ENCODE measurements around the gene CDCA7L.

DNA sequence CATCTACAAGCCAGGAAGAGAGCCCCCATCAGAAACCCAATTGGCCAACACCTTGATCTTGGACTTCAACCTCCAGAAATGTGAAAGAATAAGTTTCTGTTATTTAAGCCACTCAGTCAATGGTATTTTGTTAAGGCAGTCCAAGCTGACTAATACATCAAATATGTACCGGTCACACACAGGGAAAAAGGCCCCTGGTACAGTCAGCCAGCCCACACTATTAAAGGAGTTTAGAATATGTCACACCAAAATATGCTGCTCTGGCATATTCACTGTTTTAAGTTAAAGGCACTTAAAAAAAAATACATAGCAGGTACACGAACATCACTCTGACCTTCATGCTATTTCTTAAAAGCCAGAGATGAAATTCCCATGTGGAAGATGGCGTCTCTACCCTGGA lies 15.2 kb upstream of the CDCA7L start:
- TF ChIP-seq, protein P1, sequence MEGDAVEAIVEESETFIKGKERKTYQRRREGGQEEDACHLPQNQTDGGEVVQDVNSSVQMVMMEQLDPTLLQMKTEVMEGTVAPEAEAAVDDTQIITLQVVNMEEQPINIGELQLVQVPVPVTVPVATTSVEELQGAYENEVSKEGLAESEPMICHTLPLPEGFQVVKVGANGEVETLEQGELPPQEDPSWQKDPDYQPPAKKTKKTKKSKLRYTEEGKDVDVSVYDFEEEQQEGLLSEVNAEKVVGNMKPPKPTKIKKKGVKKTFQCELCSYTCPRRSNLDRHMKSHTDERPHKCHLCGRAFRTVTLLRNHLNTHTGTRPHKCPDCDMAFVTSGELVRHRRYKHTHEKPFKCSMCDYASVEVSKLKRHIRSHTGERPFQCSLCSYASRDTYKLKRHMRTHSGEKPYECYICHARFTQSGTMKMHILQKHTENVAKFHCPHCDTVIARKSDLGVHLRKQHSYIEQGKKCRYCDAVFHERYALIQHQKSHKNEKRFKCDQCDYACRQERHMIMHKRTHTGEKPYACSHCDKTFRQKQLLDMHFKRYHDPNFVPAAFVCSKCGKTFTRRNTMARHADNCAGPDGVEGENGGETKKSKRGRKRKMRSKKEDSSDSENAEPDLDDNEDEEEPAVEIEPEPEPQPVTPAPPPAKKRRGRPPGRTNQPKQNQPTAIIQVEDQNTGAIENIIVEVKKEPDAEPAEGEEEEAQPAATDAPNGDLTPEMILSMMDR (IDR thresholded peaks at IDR 0.05; ENCODE audit: insufficient read depth, low read length, poor library complexity, severe bottlenecking), result no peak
- TF ChIP-seq EZH2phosphoT487 (conservative IDR thresholded peaks at IDR 0.05; ENCODE audit: low read length), result no peak
